Measurements from ENCODE around the gene RNF13. TPM values are rescaled to one million over a fixed set of nuclear protein-coding genes. Genes with fewer than 3 reads are reported as not detected.
A peak's percentile ranks its signal among the peaks of the same experiment; 100 is the strongest.
"Not testable (repeated sequence)": the region's sequence is repeated elsewhere in the genome, so short reads cannot be mapped to it uniquely, and the experiment has no call there.

RNF13 gene
- total and polyA plus RNA-seq, 4 experiments from 2014 or later: 63.3 to 136 (median 98.7) TPM

DNA sequence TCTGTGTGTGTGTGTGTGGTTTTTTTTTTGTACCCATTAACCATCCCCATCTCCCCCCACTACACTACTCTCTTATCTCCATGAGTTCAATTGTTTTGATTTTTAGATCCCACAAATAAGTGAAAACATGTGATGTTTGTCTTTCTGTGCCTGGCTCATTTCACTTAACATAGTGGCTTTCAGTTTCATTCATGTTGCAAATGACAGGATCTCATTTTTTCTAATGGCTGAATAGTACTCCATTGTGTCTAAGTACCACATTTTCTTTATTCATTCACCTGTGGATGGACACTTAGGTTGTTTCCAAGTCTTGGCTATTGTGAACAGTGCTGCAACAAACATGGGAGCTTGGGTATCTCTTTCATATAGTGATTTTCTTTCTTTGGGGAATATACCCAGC lies 71.8 kb downstream of the RNF13 start:
- H3K27ac ChIP-seq (ENCODE audit: low read depth, low read length); H3K27me3 ChIP-seq (ENCODE audit: insufficient read depth, low read length); H3K4me3 ChIP-seq (ENCODE audit: low read length in 2 of 2); POLR2A ChIA-PET (ENCODE audit: partially characterized antibody); H3K9me3 Mint-ChIP-seq; H3K9me3 ChIP-seq (ENCODE audit: control insufficient read depth in 1 of 2, low read length in 2 of 2); H3K4me3 Mint-ChIP-seq; H3K4me1 ChIP-seq (ENCODE audit: insufficient read depth, low read length); intact Hi-C loops (cut with micrococcal nuclease); DNase-seq; CTCF ChIA-PET (ENCODE audit: partially characterized antibody); H3K27me3 Mint-ChIP-seq; H3K36me3 ChIP-seq (ENCODE audit: insufficient read depth, low read length): not testable (repeated sequence)
- Mint-ChIP-seq H3K4me1 (peaks cover 9 to 23% (median 13%) of the 10 kb centered on the region in 4 donors), H3K27ac (peak overlapping the region in 1 of 7 donors; percentile 2), H3K36me3 (peaks cover 31 to 32% of the 10 kb centered on the region in 2 donors)

DNA sequence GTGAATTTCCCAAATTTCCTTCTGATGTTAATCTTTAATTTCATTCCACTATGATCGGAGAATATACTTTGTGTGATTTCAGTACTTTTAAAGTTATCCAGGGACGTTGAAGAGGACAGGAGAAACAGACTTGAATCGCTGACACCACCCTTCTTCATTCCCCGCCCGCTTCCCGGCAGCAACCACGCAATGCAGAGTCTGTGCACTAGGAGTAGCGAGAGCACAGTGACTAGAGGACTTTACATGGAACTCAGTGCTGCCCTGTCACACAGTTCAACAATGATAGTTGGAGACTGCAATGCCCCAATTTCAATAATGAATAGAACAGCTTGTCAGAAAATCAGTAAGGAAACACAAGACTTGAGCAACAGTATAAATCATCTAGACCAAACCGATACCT lies 73.9 kb downstream of the RNF13 start:
- intact Hi-C loops (cut with micrococcal nuclease): no loop called here
- ChIA-PET CTCF (ENCODE audit: partially characterized antibody) (no interaction called here), POLR2A (ENCODE audit: partially characterized antibody) (no interaction called here)
- DNase-seq: no peak
- H3K27me3 ChIP-seq (ENCODE audit: insufficient read depth, low read length): no peaks in the 10 kb centered on the region
- Mint-ChIP-seq H3K36me3 (peaks cover 38 to 43% of the 10 kb centered on the region in 2 donors), H3K4me3 (peak overlapping the region in 1 of 8 donors; percentile 41), H3K9me3 (peaks cover 0 to 8% (median 3%) of the 10 kb centered on the region in 8 donors), H3K27me3 (no peaks in the 10 kb centered on the region), H3K27ac (no peak overlapping the region), H3K4me1 (peaks cover 16 to 27% (median 24%) of the 10 kb centered on the region in 4 donors)
- no peak overlapping the region for H3K27ac ChIP-seq (ENCODE audit: low read depth, low read length)
- H3K36me3 ChIP-seq (ENCODE audit: insufficient read depth, low read length): no peaks in the 10 kb centered on the region
- H3K4me3 ChIP-seq (ENCODE audit: low read length in 2 of 2): no peak overlapping the region
- H3K4me1 ChIP-seq (ENCODE audit: insufficient read depth, low read length): no peaks in the 10 kb centered on the region
- H3K9me3 ChIP-seq (ENCODE audit: control insufficient read depth in 1 of 2, low read length in 2 of 2): no peaks in the 10 kb centered on the region

DNA sequence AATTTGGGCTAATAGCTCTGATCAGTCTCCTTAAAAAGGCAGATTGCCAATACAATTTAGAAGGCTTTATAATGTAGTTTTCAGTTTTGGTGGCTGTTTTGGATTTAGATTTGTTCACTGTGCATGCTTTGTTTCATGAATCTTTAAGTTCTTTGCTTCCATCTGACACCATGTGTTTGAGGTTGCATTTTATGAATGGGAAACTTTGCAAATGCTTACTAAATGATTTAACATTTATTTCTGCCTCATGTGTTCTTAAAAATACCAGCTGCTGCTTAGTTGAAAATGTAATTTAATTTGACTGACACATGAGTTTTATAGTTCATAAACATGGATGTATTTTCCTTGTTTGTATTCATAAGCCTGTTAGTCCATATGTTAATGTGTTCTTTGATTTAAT lies 78.6 kb downstream of the RNF13 start:
- no peak for DNase-seq
- Mint-ChIP-seq H3K4me3 (no peak overlapping the region), H3K27me3 (no peaks in the 10 kb centered on the region), H3K36me3 (peaks cover 27 to 31% of the 10 kb centered on the region in 2 donors), H3K9me3 (no peaks in the 10 kb centered on the region), H3K4me1 (peaks cover 8 to 16% (median 12%) of the 10 kb centered on the region in 4 donors), H3K27ac (no peak overlapping the region)
- Histone ChIP-seq H3K36me3 (ENCODE audit: insufficient read depth, low read length) (no peaks in the 10 kb centered on the region), H3K27ac (ENCODE audit: low read depth, low read length) (no peak overlapping the region), H3K9me3 (ENCODE audit: control insufficient read depth in 1 of 2, low read length in 2 of 2) (no peaks in the 10 kb centered on the region), H3K4me1 (ENCODE audit: insufficient read depth, low read length) (no peaks in the 10 kb centered on the region), H3K27me3 (ENCODE audit: insufficient read depth, low read length) (no peaks in the 10 kb centered on the region), H3K4me3 (ENCODE audit: low read length in 2 of 2) (no peak overlapping the region)
- CTCF ChIA-PET (ENCODE audit: partially characterized antibody): no interaction called here
- POLR2A ChIA-PET (ENCODE audit: partially characterized antibody): no interaction called here
- intact Hi-C loops (cut with micrococcal nuclease): no loop called here

DNA sequence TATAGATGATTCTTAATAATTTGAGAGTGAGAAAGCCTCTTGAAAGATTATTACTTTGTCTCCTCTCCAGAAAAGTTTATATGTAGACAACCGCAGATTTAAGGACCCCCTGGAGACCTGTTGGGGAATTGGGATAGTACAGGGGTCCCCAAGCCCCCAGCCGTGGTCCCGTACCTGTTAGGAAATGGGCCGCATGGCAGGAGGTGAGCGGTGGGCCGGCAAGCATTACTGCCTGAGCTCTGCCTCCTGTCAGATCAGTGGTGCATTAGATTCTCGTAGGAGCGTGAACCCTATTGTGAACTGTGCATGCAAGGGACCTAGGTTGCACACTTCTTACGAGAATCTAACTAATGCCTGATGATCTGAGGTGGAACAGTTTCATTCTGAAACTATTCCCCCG lies 79.4 kb downstream of the RNF13 start:
- no peak overlapping the region for H3K4me3 Mint-ChIP-seq
- H3K27me3 Mint-ChIP-seq: no peaks in the 10 kb centered on the region
- Histone ChIP-seq H3K27me3 (ENCODE audit: insufficient read depth, low read length) (no peaks in the 10 kb centered on the region), H3K4me3 (ENCODE audit: low read length in 2 of 2) (no peak overlapping the region), H3K4me1 (ENCODE audit: insufficient read depth, low read length) (no peaks in the 10 kb centered on the region), H3K36me3 (ENCODE audit: insufficient read depth, low read length) (no peaks in the 10 kb centered on the region), H3K9me3 (ENCODE audit: control insufficient read depth in 1 of 2, low read length in 2 of 2) (no peaks in the 10 kb centered on the region), H3K27ac (ENCODE audit: low read depth, low read length) (no peak overlapping the region)
- peaks cover 8 to 15% (median 11%) of the 10 kb centered on the region in 4 donors for H3K4me1 Mint-ChIP-seq
- no peak for DNase-seq
- CTCF ChIA-PET (ENCODE audit: partially characterized antibody): no interaction called here
- POLR2A ChIA-PET (ENCODE audit: partially characterized antibody): no interaction called here
- no peak overlapping the region for H3K27ac Mint-ChIP-seq
- intact Hi-C loops (cut with micrococcal nuclease): no loop called here
- H3K36me3 Mint-ChIP-seq: peaks cover 24 to 33% of the 10 kb centered on the region in 2 donors
- no peaks in the 10 kb centered on the region for H3K9me3 Mint-ChIP-seq

DNA sequence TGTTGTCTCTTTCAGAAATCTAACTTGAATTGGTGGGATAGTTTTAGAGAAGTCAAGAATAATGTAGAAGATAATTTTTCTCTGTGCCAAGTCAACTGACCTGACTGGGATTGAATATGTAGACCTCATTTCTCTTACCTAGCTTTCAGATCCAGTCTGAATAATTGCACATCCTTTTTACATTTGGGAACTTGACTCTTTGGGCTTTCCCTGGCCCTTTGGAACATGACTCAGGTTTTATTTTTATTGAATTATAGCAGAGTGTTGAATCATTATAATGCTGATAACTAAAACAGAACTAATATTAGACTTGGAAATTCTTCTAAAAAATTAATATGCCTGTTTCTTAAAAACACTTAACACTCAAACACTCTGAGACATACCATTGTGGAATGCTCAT lies 81.2 kb downstream of the RNF13 start:
- intact Hi-C loops (cut with micrococcal nuclease): no loop called here
- no peaks in the 10 kb centered on the region for H3K27me3 Mint-ChIP-seq
- Histone ChIP-seq H3K27me3 (ENCODE audit: insufficient read depth, low read length) (no peaks in the 10 kb centered on the region), H3K9me3 (ENCODE audit: control insufficient read depth in 1 of 2, low read length in 2 of 2) (no peaks in the 10 kb centered on the region), H3K27ac (ENCODE audit: low read depth, low read length) (no peak overlapping the region), H3K4me1 (ENCODE audit: insufficient read depth, low read length) (no peaks in the 10 kb centered on the region), H3K4me3 (ENCODE audit: low read length in 2 of 2) (no peak overlapping the region), H3K36me3 (ENCODE audit: insufficient read depth, low read length) (peaks cover 4% of the 10 kb centered on the region)
- H3K27ac Mint-ChIP-seq: no peak overlapping the region
- no peak overlapping the region for H3K4me3 Mint-ChIP-seq
- CTCF ChIA-PET (ENCODE audit: partially characterized antibody): no interaction called here
- POLR2A ChIA-PET (ENCODE audit: partially characterized antibody): no interaction called here
- H3K4me1 Mint-ChIP-seq: peaks cover 8 to 18% (median 13%) of the 10 kb centered on the region in 4 donors
- no peak for DNase-seq
- H3K9me3 Mint-ChIP-seq: no peaks in the 10 kb centered on the region
- peaks cover 28 to 36% of the 10 kb centered on the region in 2 donors for H3K36me3 Mint-ChIP-seq

DNA sequence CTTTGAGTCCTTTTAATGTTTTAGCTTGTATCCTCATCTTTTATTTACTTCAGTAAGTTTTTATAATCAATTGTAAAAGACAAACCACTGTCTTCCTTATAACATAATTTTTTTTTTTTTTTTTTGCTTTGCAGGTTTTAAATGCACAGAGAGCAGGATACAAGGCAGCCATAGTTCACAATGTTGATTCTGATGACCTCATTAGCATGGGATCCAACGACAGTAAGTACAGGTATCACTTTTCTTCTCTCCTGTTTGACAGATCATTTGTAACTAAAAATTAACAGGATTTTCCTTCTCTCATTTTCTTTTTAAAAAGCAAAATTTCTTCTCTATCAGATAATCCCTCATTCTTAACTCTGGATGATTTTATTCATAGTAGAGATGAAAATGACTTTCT lies 82.3 kb downstream of the RNF13 start:
- H3K4me1 ChIP-seq (ENCODE audit: insufficient read depth, low read length): no peaks in the 10 kb centered on the region
- ChIA-PET POLR2A (ENCODE audit: partially characterized antibody) (interaction anchor here (0.6 kb wide), 1 partner anchor 529 kb away, joined by 3 read pairs; no protein-coding TSS in a partner anchor), CTCF (ENCODE audit: partially characterized antibody) (interaction anchor here (1.5 kb wide), 1 partner anchor 12 kb away, joined by 3 read pairs; no protein-coding TSS in a partner anchor)
- no peaks in the 10 kb centered on the region for H3K9me3 ChIP-seq (ENCODE audit: control insufficient read depth in 1 of 2, low read length in 2 of 2)
- H3K27me3 Mint-ChIP-seq: no peaks in the 10 kb centered on the region
- intact Hi-C loops (cut with micrococcal nuclease): no loop called here
- no peak overlapping the region for H3K4me3 ChIP-seq (ENCODE audit: low read length in 2 of 2)
- H3K36me3 Mint-ChIP-seq: peaks cover 29 to 30% of the 10 kb centered on the region in 2 donors
- DNase-seq: no peak
- H3K36me3 ChIP-seq (ENCODE audit: insufficient read depth, low read length): peaks cover 4% of the 10 kb centered on the region
- no peak overlapping the region for H3K27ac ChIP-seq (ENCODE audit: low read depth, low read length)
- no peaks in the 10 kb centered on the region for H3K9me3 Mint-ChIP-seq
- H3K4me1 Mint-ChIP-seq: peaks cover 8 to 15% (median 13%) of the 10 kb centered on the region in 4 donors
- no peaks in the 10 kb centered on the region for H3K27me3 ChIP-seq (ENCODE audit: insufficient read depth, low read length)
- H3K4me3 Mint-ChIP-seq: no peak overlapping the region
- no peak overlapping the region for H3K27ac Mint-ChIP-seq

DNA sequence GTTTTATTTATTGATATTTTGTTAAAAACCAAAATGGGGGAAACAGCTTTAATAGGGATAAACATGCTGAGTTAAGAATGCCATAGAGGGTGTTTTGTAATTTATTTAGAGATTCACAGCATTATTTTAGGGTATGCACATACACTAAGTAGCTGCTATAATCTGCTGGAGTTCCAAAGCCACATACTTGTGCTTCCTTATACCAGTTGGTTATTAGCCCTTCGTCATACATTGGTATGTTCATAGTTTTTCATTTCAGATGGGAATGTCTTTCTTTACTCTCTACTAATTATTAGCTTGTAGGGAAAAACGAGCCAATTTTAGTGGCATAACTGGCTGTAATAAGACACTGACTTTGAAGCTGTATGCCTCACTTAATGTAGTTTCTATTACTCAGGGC lies 82.8 kb downstream of the RNF13 start:
- no peak for DNase-seq
- no peaks in the 10 kb centered on the region for H3K27me3 Mint-ChIP-seq
- H3K36me3 Mint-ChIP-seq: peaks cover 26 to 27% of the 10 kb centered on the region in 2 donors
- no peak overlapping the region for H3K27ac Mint-ChIP-seq
- Histone ChIP-seq H3K4me1 (ENCODE audit: insufficient read depth, low read length) (no peaks in the 10 kb centered on the region), H3K36me3 (ENCODE audit: insufficient read depth, low read length) (peaks cover 4% of the 10 kb centered on the region), H3K27ac (ENCODE audit: low read depth, low read length) (no peak overlapping the region), H3K27me3 (ENCODE audit: insufficient read depth, low read length) (no peaks in the 10 kb centered on the region), H3K9me3 (ENCODE audit: control insufficient read depth in 1 of 2, low read length in 2 of 2) (no peaks in the 10 kb centered on the region), H3K4me3 (ENCODE audit: low read length in 2 of 2) (no peak overlapping the region)
- H3K4me3 Mint-ChIP-seq: no peak overlapping the region
- intact Hi-C loops (cut with micrococcal nuclease): no loop called here
- CTCF ChIA-PET (ENCODE audit: partially characterized antibody): interaction anchor here (1.5 kb wide), 1 partner anchor 12 kb away, joined by 3 read pairs; no protein-coding TSS in a partner anchor
- peaks cover 5 to 14% (median 9%) of the 10 kb centered on the region in 4 donors for H3K4me1 Mint-ChIP-seq
- H3K9me3 Mint-ChIP-seq: no peaks in the 10 kb centered on the region
- POLR2A ChIA-PET (ENCODE audit: partially characterized antibody): interaction anchor here (0.6 kb wide), 1 partner anchor 529 kb away, joined by 3 read pairs; no protein-coding TSS in a partner anchor

Measured in CD4-positive, alpha-beta memory T cell (primary cell).